ENCODE results near the gene SZT2. TPM values are rescaled to one million over a fixed set of nuclear protein-coding genes. Genes with fewer than 3 reads are reported as not detected.

SZT2 gene
- total RNA-seq, 1 donor: 35.4 TPM

DNA sequence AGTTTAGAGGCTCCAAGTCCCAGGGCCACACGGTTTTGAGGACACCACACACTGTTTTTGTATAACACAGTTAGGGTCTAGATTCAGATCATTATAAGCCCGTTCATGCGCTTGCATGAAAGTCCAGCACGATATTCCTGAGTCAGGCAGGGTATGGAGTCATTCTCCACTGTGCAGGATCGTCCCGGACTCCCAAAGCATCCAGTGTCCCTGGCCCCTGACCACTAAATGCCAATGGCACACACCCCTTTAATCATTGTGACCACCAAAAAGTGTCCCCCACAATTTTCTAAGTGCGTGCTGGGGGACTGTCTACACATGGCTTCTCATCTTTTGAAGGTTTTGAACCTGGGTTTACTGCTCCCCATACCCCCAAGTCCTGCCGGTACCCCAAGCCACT lies 113.8 kb downstream of the SZT2 start:
- no peak for DNase-seq (ENCODE audit: low read depth)
- no peak for TF ChIP-seq CTCF (IDR thresholded peaks at IDR 0.05; ENCODE audit: insufficient read depth, low read depth, low read length)
- H3K4me3 ChIP-seq (ENCODE audit: low read depth, low read length): no peak overlapping the region

Small RNA genes within 50 kb of the gene (small RNA-seq; reads per million reads assigned to genes)
- not detected for gene MIR6735

Other genes starting within 250 kb of the SZT2 start
- 87.9 and 91.5 TPM in 2 replicates for gene EBNA1BP2, start 217.6 kb upstream of the SZT2 start, total RNA-seq
- gene CFAP57, start 217.6 kb upstream of the SZT2 start, total RNA-seq: under 0.01 TPM in 2 replicates
- gene TMEM125, start 119.9 kb upstream of the SZT2 start, total RNA-seq: under 0.01 TPM in 1 of 2 replicates, not detected in the other
- gene C1orf210, start 104.3 kb upstream of the SZT2 start, total RNA-seq: not detected in 2 replicates
- gene TIE1, start 88.9 kb upstream of the SZT2 start, total RNA-seq: under 0.01 TPM in 2 replicates
- gene MPL, start 52.1 kb upstream of the SZT2 start, total RNA-seq: not detected in 2 replicates
- 34.8 and 51.8 TPM in 2 replicates for gene CDC20, start 30.9 kb upstream of the SZT2 start, total RNA-seq
- 43.2 and 51.0 TPM in 2 replicates for gene ELOVL1, start 21.9 kb upstream of the SZT2 start, total RNA-seq
- gene MED8, start 99 bp upstream of the SZT2 start, total RNA-seq: 69.3 and 79.5 TPM in 2 replicates
- gene HYI, start 64.0 kb downstream of the SZT2 start, total RNA-seq: 43.6 and 131 TPM in 2 replicates
- 42.7 and 53.8 TPM in 2 replicates for gene PTPRF, start 141.0 kb downstream of the SZT2 start, total RNA-seq

Measured in fibroblast of villous mesenchyme (primary cell).